Fibroblast of skin of back (primary cell): ENCODE results near the gene VSIG4.
"Not testable (repeated sequence)": the region's sequence is repeated elsewhere in the genome, so short reads cannot be mapped to it uniquely, and the experiment has no call there.

Experiments
- DNase-seq: peaks from one replicate; pipeline ENCODE4 v3.0.0-alpha.2; 2013

VSIG4 gene

DNA sequence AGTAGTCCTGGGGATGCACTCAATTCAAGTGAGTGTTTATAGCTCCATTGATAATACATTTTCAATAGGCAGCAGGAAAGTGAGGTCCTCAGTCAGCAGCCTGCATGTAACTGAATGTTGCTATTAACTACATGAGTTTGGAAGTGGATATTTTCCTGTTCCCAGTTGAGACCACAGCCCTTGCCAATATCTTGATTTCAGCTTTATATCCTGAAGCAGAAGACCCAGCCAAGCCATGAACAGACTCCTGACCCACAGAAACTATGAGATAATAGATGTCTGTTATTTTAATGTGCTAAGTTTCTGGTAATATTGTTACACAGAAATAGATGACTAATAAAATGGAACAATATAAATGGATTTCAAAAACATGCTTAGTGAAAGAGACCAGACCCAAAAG is 63.7 kb downstream of the VSIG4 start:
- no peak for DNase-seq

DNA sequence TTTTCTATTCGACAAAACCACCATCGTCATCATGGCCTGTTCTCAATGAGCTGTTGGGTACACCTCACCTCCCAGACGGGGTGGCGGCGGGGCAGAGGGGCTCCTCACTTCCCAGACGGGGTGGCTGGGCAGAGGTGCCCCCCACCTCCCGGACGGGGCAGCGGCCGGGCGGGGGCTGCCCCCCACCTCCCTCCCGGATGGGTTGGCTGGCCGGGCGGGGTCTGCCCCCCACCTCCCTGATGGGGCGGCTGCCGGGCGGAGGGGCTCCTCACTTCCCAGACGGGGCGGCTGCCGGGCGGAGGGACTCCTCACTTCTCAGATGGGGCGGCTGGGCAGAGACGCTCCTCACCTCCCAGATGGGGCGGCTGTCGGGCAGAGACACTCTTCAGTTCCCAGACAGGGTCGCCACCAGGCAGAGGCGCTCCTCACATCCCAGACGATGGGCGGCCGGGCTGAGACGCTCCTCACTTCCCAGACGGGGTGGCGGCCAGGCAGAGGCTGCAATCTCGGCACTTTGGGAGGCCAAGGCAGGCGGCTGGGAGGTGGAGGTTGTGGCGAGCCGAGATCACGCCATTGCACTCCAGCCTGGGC is 64.6 kb downstream of the VSIG4 start:
- DNase-seq: not testable (repeated sequence)
